Measurements from ENCODE around the gene ITPR1. TPM values are rescaled to one million over a fixed set of nuclear protein-coding genes. Genes with fewer than 3 reads are reported as not detected.

ITPR1 gene
- total and polyA plus RNA-seq, 8 donors: 34.8 to 57.3 (median 42.0) TPM

DNA sequence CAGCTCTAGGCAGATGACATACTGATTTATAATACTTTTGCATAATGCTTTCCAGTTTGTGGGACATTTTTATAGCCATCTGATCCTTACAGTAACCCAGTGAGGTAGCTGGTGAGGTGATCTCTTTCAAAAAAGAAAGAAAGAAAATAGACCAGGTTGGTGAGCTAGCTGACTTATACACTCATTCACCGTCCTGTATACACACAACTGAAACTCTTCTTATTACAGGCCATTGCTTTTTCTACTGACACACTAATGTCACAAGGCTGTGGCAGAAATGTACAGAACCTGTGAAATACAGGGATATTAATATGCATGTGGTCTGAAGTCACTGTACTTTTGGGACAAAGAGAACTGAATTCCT lies 335.9 kb downstream of the ITPR1 start:
- Histone ChIP-seq H3K36me3 (no peaks in the 10 kb centered on the region), H3K4me3 (no peak overlapping the region), H3K9me3 (no peaks in the 10 kb centered on the region), H3K4me1 (peaks cover 38 to 95% of the 10 kb centered on the region in 2 donors), H3K27ac (peak overlapping the region; percentile 40 to 71), H3K27me3 (no peaks in the 10 kb centered on the region)
- TF ChIP-seq, protein P1, sequence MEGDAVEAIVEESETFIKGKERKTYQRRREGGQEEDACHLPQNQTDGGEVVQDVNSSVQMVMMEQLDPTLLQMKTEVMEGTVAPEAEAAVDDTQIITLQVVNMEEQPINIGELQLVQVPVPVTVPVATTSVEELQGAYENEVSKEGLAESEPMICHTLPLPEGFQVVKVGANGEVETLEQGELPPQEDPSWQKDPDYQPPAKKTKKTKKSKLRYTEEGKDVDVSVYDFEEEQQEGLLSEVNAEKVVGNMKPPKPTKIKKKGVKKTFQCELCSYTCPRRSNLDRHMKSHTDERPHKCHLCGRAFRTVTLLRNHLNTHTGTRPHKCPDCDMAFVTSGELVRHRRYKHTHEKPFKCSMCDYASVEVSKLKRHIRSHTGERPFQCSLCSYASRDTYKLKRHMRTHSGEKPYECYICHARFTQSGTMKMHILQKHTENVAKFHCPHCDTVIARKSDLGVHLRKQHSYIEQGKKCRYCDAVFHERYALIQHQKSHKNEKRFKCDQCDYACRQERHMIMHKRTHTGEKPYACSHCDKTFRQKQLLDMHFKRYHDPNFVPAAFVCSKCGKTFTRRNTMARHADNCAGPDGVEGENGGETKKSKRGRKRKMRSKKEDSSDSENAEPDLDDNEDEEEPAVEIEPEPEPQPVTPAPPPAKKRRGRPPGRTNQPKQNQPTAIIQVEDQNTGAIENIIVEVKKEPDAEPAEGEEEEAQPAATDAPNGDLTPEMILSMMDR (IDR thresholded peaks at IDR 0.05): no peak
- DNase-seq: no peak
- ATAC-seq: no peak
- intact Hi-C loops (cut with DNase I): no loop called here

DNA sequence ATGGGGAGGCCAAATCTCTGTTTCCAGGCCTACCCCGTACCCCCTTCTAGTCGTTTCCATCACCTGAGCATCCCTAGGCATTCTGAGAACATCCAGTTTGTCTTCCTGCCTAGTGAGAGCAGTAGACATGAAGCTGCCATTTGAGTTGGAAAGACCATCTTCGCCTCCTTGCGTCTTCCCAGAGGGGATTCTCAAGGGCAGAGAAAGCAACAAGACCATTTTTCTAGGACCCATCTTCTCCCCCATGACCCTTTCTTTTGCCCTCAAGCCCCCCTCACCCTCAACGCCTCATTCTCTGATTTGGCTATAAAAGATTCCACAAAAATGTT lies 337.4 kb downstream of the ITPR1 start:
- ATAC-seq (no peak), DNase-seq (no peak)
- H3K4me3 ChIP-seq: peak overlapping the region in 1 of 2 donors; percentile 12
- H3K27ac ChIP-seq: peak overlapping the region; percentile 82 to 89
- no peaks in the 10 kb centered on the region for H3K9me3 ChIP-seq
- H3K36me3 ChIP-seq: no peaks in the 10 kb centered on the region
- intact Hi-C loops (cut with DNase I): no loop called here
- no peaks in the 10 kb centered on the region for H3K27me3 ChIP-seq
- TF ChIP-seq, protein P1 (IDR thresholded peaks at IDR 0.05): no peak
- peaks cover 34 to 92% of the 10 kb centered on the region in 2 donors for H3K4me1 ChIP-seq

DNA sequence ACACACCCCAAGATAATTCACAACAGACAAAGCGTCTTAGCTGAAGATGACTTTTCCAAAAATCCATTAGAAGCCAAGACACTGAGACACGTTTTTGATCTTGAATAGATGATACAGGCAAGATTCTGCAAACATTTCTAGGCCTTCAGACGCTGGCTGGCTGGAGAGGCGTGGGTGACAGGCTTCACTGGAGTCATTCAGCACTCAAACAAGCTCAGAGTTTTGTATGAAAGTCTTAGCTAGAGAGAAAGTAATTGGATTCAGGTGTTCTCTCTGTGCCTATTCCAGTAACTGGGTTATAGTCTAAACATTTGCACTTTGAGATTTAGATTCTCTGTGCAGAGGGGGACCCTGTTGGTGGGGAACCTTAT lies 338.4 kb downstream of the ITPR1 start:
- Histone ChIP-seq H3K36me3 (no peaks in the 10 kb centered on the region), H3K27ac (peak overlapping the region; percentile 82 to 89), H3K9me3 (no peaks in the 10 kb centered on the region), H3K27me3 (no peaks in the 10 kb centered on the region), H3K4me3 (no peak overlapping the region), H3K4me1 (peaks cover 29 to 89% of the 10 kb centered on the region in 2 donors)
- ATAC-seq (peak; percentile 5), DNase-seq (no peak)
- TF ChIP-seq, protein P1 (IDR thresholded peaks at IDR 0.05): no peak
- intact Hi-C loops (cut with DNase I): no loop called here

DNA sequence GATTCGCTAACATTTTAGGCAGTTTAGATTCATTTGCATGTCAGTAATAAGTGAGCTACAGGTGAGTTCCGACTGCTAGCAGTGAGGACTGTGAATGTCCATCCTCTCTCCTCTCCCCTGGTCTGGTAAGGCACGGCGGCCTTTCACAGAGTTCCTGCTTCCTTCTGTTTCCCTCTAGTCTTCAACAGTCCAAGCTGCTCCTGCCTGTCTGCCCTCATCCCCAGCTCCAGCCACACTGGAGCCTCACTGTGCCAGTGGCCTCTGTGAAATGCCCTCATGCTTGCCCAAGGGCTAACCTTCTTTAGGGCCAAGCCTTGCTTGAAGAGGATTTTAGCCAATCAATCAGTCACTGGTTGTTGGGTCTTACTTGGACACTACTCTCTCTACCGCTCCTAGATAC lies 340.3 kb downstream of the ITPR1 start:
- H3K27ac ChIP-seq: no peak overlapping the region
- intact Hi-C loops (cut with DNase I): no loop called here
- no peaks in the 10 kb centered on the region for H3K9me3 ChIP-seq
- no peak overlapping the region for H3K4me3 ChIP-seq
- H3K4me1 ChIP-seq: peaks cover 14 to 70% of the 10 kb centered on the region in 2 donors
- no peaks in the 10 kb centered on the region for H3K27me3 ChIP-seq
- peaks cover 0 to 9% of the 10 kb centered on the region in 2 donors for H3K36me3 ChIP-seq
- TF ChIP-seq, protein P1 (IDR thresholded peaks at IDR 0.05): no peak
- no peak for ATAC-seq
- DNase-seq: no peak

DNA sequence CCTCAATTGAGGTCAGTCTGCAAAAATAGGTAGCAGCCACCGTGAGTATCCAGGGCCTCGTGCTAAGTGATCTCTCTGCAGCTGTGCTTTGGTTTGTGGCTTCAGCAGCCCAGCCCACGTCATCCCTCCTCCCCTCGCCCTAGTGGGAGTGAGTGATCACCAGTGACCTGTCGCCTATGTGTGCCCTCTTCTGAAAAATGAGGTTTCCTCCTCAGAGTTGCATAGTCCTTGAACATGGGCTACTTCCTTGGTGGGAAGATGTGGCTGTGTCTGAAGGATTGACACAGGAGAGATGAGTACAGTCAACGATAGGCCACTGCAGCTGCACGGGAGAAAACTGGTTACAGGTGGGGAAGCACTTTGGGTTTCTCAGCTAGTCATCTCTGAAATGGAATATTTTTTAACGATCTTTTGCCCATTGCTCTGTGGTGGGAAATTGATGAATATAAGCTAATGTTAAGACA lies 341.3 kb downstream of the ITPR1 start:
- Histone ChIP-seq H3K4me3 (no peak overlapping the region), H3K9me3 (no peaks in the 10 kb centered on the region), H3K4me1 (peaks cover 14 to 60% of the 10 kb centered on the region in 2 donors), H3K36me3 (peaks cover 0 to 9% of the 10 kb centered on the region in 2 donors), H3K27me3 (no peaks in the 10 kb centered on the region), H3K27ac (no peak overlapping the region)
- intact Hi-C loops (cut with DNase I): no loop called here
- ATAC-seq: peak; percentile 5
- peak in 1 of 4 donors; percentile 63 for DNase-seq
- TF ChIP-seq, protein P1 (IDR thresholded peaks at IDR 0.05): no peak

Measured in left lung (tissue), 10 donors.